ENCODE results near the gene REXO2. TPM values are rescaled to one million over a fixed set of nuclear protein-coding genes. Genes with fewer than 3 reads are reported as not detected.

Gene REXO2
- total RNA-seq, 2 donors from 2014 or later, result 111 to 127 TPM

GRCh38 chr11:114463999-114464398 is 24.7 kb downstream of the REXO2 start:
- ATAC-seq (replicated peaks), result no peak
- peaks cover 4% of the 10 kb centered on the region for H3K9me3 Mint-ChIP-seq
- no peaks in the 10 kb centered on the region for H3K36me3 Mint-ChIP-seq (ENCODE audit: low read depth)
- no peaks in the 10 kb centered on the region for H3K27me3 Mint-ChIP-seq
- no peaks in the 10 kb centered on the region for H3K4me1 Mint-ChIP-seq
- H3K4me3 Mint-ChIP-seq, result no peak overlapping the region
- no peak overlapping the region for H3K27ac Mint-ChIP-seq

- H3K36me3 Mint-ChIP-seq (ENCODE audit: low read depth), result no peaks in the 10 kb centered on the region
- peaks cover 4% of the 10 kb centered on the region for H3K9me3 Mint-ChIP-seq
- no peak overlapping the region for H3K4me3 Mint-ChIP-seq
- ATAC-seq (replicated peaks), result no peak
- no peak overlapping the region for H3K27ac Mint-ChIP-seq
- no peaks in the 10 kb centered on the region for H3K4me1 Mint-ChIP-seq
- H3K27me3 Mint-ChIP-seq, result no peaks in the 10 kb centered on the region
These were observed 27.5 kb downstream of the REXO2 start for GRCh38 chr11:114466742-114467141.

- no peaks in the 10 kb centered on the region for H3K9me3 Mint-ChIP-seq
- H3K4me3 Mint-ChIP-seq, result no peak overlapping the region
- H3K4me1 Mint-ChIP-seq, result no peaks in the 10 kb centered on the region
- no peaks in the 10 kb centered on the region for H3K36me3 Mint-ChIP-seq (ENCODE audit: low read depth)
- H3K27ac Mint-ChIP-seq, result no peak overlapping the region
- ATAC-seq (replicated peaks), result no peak
- no peaks in the 10 kb centered on the region for H3K27me3 Mint-ChIP-seq
These were observed 33.4 kb downstream of the REXO2 start for GRCh38 chr11:114472661-114473060.

GRCh38 chr11:114478001-114478410 is 38.7 kb downstream of the REXO2 start:
- H3K9me3 Mint-ChIP-seq, result no peaks in the 10 kb centered on the region
- ATAC-seq (replicated peaks), result no peak
- no peak overlapping the region for H3K27ac Mint-ChIP-seq
- no peaks in the 10 kb centered on the region for H3K27me3 Mint-ChIP-seq
- no peak overlapping the region for H3K4me3 Mint-ChIP-seq
- no peaks in the 10 kb centered on the region for H3K36me3 Mint-ChIP-seq (ENCODE audit: low read depth)
- H3K4me1 Mint-ChIP-seq, result no peaks in the 10 kb centered on the region

GRCh38 chr11:114478768-114479167 is 39.5 kb downstream of the REXO2 start:
- ATAC-seq (replicated peaks), result no peak
- Mint-ChIP-seq H3K27me3 (no peaks in the 10 kb centered on the region), H3K9me3 (no peaks in the 10 kb centered on the region), H3K4me3 (no peak overlapping the region), H3K4me1 (no peaks in the 10 kb centered on the region), H3K27ac (no peak overlapping the region), H3K36me3 (ENCODE audit: low read depth) (no peaks in the 10 kb centered on the region)

GRCh38 chr11:114479331-114479730 is 40.1 kb downstream of the REXO2 start:
- Mint-ChIP-seq H3K4me1 (no peaks in the 10 kb centered on the region), H3K9me3 (no peaks in the 10 kb centered on the region), H3K27ac (no peak overlapping the region), H3K36me3 (ENCODE audit: low read depth) (no peaks in the 10 kb centered on the region), H3K27me3 (no peaks in the 10 kb centered on the region), H3K4me3 (no peak overlapping the region)
- ATAC-seq (replicated peaks), result no peak

- Mint-ChIP-seq H3K4me3 (no peak overlapping the region), H3K27me3 (no peaks in the 10 kb centered on the region), H3K27ac (no peak overlapping the region), H3K9me3 (no peaks in the 10 kb centered on the region), H3K4me1 (no peaks in the 10 kb centered on the region), H3K36me3 (ENCODE audit: low read depth) (no peaks in the 10 kb centered on the region)
- no peak for ATAC-seq (replicated peaks)
These were observed 42.8 kb downstream of the REXO2 start for GRCh38 chr11:114482114-114482513.

- Mint-ChIP-seq H3K27me3 (no peaks in the 10 kb centered on the region), H3K9me3 (peaks cover 3% of the 10 kb centered on the region), H3K36me3 (ENCODE audit: low read depth) (no peaks in the 10 kb centered on the region), H3K27ac (no peak overlapping the region), H3K4me3 (no peak overlapping the region), H3K4me1 (no peaks in the 10 kb centered on the region)
- ATAC-seq (replicated peaks), result no peak
These were observed 44.7 kb downstream of the REXO2 start for GRCh38 chr11:114483929-114484328.

- Mint-ChIP-seq H3K9me3 (peaks cover 16% of the 10 kb centered on the region), H3K4me1 (no peaks in the 10 kb centered on the region), H3K27me3 (no peaks in the 10 kb centered on the region), H3K36me3 (ENCODE audit: low read depth) (no peaks in the 10 kb centered on the region), H3K27ac (no peak overlapping the region), H3K4me3 (no peak overlapping the region)
- no peak for ATAC-seq (replicated peaks)
These were observed 57.6 kb downstream of the REXO2 start for GRCh38 chr11:114496915-114497314.

GRCh38 chr11:114499756-114500155 is 60.5 kb downstream of the REXO2 start:
- no peak overlapping the region for H3K27ac Mint-ChIP-seq
- peaks cover 3% of the 10 kb centered on the region for H3K9me3 Mint-ChIP-seq
- no peak for ATAC-seq (replicated peaks)
- H3K4me1 Mint-ChIP-seq, result no peaks in the 10 kb centered on the region
- no peak overlapping the region for H3K4me3 Mint-ChIP-seq
- no peaks in the 10 kb centered on the region for H3K36me3 Mint-ChIP-seq (ENCODE audit: low read depth)
- H3K27me3 Mint-ChIP-seq, result peaks cover 6% of the 10 kb centered on the region

Other genes with a start within 250 kb of the REXO2 start
- gene NNMT, start 143.1 kb upstream of the REXO2 start, total RNA-seq, result not detected
- gene C11orf71, start 39.0 kb upstream of the REXO2 start, total RNA-seq, result 1 to 10 TPM; 4.0 to 5.2 TPM
- 10 to 100 TPM; 39.1 to 58.9 TPM for gene RBM7, start 38.8 kb upstream of the REXO2 start, total RNA-seq
- gene NXPE1, start 120.4 kb downstream of the REXO2 start, total RNA-seq, result not detected
- gene NXPE4, start 156.3 kb downstream of the REXO2 start, total RNA-seq, result not detected
- not detected for gene NXPE2, start 239.1 kb downstream of the REXO2 start, total RNA-seq

Data from activated T-helper 17 cell treated with anti-CD3 and anti-CD28 coated beads, Interleukin-2, amount 50 U/mL, for 72 hours (primary cell).